ENCODE results near the gene FLAD1.
"Not testable (repeated sequence)": the region's sequence is repeated elsewhere in the genome, so short reads cannot be mapped to it uniquely, and the experiment has no call there.

FLAD1 gene

GRCh38 chr1:154969860-154970452 is 13.2 kb upstream of the FLAD1 start:
- DNase-seq (ENCODE audit: low read depth), result no peak

- no peak for DNase-seq (ENCODE audit: low read depth)
Observed at GRCh38 chr1:154970631-154971340, 12.4 kb upstream of the FLAD1 start, which contains the start of gene SHC1. Gene SHC1, minus strand, starts transcription at chr1:154970747. Its CDS starts 221 bp downstream, at chr1:154970526.

- no peak for DNase-seq (ENCODE audit: low read depth)
Observed at GRCh38 chr1:154971341-154971998, 11.7 kb upstream of the FLAD1 start.

- no peak for DNase-seq (ENCODE audit: low read depth)
Observed at GRCh38 chr1:154972213-154972516, 11.0 kb upstream of the FLAD1 start.

- DNase-seq (ENCODE audit: low read depth), result no peak
Observed at GRCh38 chr1:154972517-154973343, 10.4 kb upstream of the FLAD1 start.

- peak; percentile 82 for DNase-seq (ENCODE audit: low read depth)
Observed at GRCh38 chr1:154973344-154974101, 9.6 kb upstream of the FLAD1 start.

- peak; percentile 95 for DNase-seq (ENCODE audit: low read depth)
Observed at GRCh38 chr1:154974102-154974807, 8.9 kb upstream of the FLAD1 start, which contains the start of gene CKS1B. Gene CKS1B, plus strand, starts transcription at chr1:154974681. Its CDS starts 65 bp downstream, at chr1:154974746.

GRCh38 chr1:154974808-154975408 is 8.2 kb upstream of the FLAD1 start:
- DNase-seq (ENCODE audit: low read depth), result peak; percentile 91

- DNase-seq (ENCODE audit: low read depth), result no peak
Observed at GRCh38 chr1:154975409-154976059, 7.6 kb upstream of the FLAD1 start.

- not testable (repeated sequence) for DNase-seq (ENCODE audit: low read depth)
Observed at GRCh38 chr1:154977762-154978161, 5.4 kb upstream of the FLAD1 start.

- no peak for DNase-seq (ENCODE audit: low read depth)
Observed at GRCh38 chr1:154978360-154978759, 4.8 kb upstream of the FLAD1 start.

- no peak for DNase-seq (ENCODE audit: low read depth)
Observed at GRCh38 chr1:154982341-154982740, 803 bp upstream of the FLAD1 start.

- DNase-seq (ENCODE audit: low read depth), result no peak
Observed at GRCh38 chr1:154983776-154984466, 777 bp downstream of the FLAD1 start.

GRCh38 chr1:154986736-154987135 is 3.6 kb downstream of the FLAD1 start:
- DNase-seq (ENCODE audit: low read depth), result not testable (repeated sequence)

GRCh38 chr1:154987326-154987725 is 4.2 kb downstream of the FLAD1 start:
- no peak for DNase-seq (ENCODE audit: low read depth)

- no peak for DNase-seq (ENCODE audit: low read depth)
Observed at GRCh38 chr1:154988058-154988954, 5.2 kb downstream of the FLAD1 start.

GRCh38 chr1:154989195-154989860 is 6.2 kb downstream of the FLAD1 start:
- DNase-seq (ENCODE audit: low read depth), result no peak

GRCh38 chr1:154990276-154990675 is 7.1 kb downstream of the FLAD1 start:
- DNase-seq (ENCODE audit: low read depth), result no peak
